ENCODE data around the gene EIF2B5.
"Not testable (repeated sequence)": the region's sequence is repeated elsewhere in the genome, so short reads cannot be mapped to it uniquely, and the experiment has no call there.

EIF2B5 gene

DNA sequence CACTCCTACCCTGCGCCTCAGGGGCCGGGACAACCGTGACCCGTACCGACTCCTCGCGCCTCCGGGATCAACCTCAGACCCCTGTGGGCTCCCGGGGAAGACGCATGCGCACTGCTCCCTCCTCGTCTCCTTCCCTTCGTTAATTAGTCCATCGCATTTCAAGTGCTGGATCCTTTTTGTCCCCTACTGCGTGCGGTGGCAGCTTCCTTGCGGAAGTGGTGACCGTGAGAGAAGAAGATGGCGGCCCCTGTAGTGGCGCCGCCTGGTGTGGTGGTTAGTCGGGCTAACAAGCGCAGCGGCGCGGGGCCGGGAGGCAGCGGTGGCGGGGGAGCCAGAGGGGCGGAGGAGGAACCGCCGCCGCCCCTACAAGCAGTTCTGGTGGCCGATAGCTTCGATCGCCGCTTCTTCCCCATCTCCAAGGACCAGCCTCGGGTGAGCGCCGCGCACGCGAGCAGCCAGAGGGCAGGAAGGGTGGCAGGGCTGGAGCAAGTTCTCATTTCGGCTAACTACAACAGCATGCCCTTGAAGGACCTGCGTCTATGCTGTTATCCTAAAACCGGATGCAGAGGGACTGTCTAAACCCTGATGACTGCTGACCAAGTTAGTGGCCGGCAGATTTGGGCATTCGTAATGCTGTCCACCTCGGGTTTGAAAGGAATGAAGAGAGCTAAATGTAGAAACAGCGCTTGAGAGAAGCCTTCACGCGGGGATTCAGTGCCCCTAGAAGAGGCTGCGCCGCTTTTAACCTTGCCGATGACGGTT, at the start of gene EIF2B5:
Gene EIF2B5, plus strand, starts transcription at position 210 of the 762 bp plus-strand sequence. Its CDS starts 28 bp downstream, at position 238.
- Histone ChIP-seq H3K27ac (ENCODE audit: low read depth, low read length) (peak within 1 kb of the TSS; percentile 79), H3K9me3 (ENCODE audit: control insufficient read depth, insufficient read depth, low read length) (no peaks in the 10 kb centered on the region), H3K4me1 (ENCODE audit: control insufficient read depth, insufficient read depth, low read length) (peaks cover 9% of the 10 kb centered on the region), H3K9ac (ENCODE audit: low read depth, low read length) (peak within 1 kb of the TSS; percentile 87), H3K4me3 (ENCODE audit: low read depth, low read length) (peak within 1 kb of the TSS; percentile 100), H3K27me3 (ENCODE audit: control insufficient read depth, insufficient read depth, low read length) (no peaks in the 10 kb centered on the region), H3K36me3 (ENCODE audit: control insufficient read depth, insufficient read depth, low read length) (peaks cover 20% of the 10 kb centered on the region)

DNA sequence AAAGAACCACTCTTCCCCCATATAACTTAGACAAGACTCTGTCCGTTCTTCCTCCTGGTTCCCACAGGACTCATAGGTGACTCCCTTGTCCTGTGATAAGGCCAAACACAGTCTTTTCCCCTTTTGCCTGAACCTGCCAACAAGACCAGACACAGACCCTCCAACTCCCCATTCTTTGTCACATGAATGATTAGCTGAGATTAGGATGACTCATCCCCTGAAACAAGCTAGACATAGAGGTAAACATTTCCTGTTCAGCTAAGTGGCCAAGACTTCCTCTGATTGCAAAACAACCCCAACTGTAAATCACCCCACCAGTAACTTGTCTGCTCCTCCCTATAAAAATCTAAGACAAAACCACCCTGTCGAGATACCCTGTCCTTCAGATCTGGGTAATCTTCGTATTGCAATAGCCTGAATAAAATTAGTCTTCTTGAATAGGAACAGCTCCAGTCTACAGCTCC, 49.7 kb upstream of the EIF2B5 start:
- Histone ChIP-seq H3K4me3 (ENCODE audit: low read depth, low read length) (no peak overlapping the region), H3K9ac (ENCODE audit: low read depth, low read length) (no peak overlapping the region), H3K36me3 (ENCODE audit: control insufficient read depth, insufficient read depth, low read length) (no peaks in the 10 kb centered on the region), H3K27me3 (ENCODE audit: control insufficient read depth, insufficient read depth, low read length) (no peaks in the 10 kb centered on the region), H3K4me1 (ENCODE audit: control insufficient read depth, insufficient read depth, low read length) (no peaks in the 10 kb centered on the region), H3K27ac (ENCODE audit: low read depth, low read length) (no peak overlapping the region), H3K9me3 (ENCODE audit: control insufficient read depth, insufficient read depth, low read length) (no peaks in the 10 kb centered on the region)

DNA sequence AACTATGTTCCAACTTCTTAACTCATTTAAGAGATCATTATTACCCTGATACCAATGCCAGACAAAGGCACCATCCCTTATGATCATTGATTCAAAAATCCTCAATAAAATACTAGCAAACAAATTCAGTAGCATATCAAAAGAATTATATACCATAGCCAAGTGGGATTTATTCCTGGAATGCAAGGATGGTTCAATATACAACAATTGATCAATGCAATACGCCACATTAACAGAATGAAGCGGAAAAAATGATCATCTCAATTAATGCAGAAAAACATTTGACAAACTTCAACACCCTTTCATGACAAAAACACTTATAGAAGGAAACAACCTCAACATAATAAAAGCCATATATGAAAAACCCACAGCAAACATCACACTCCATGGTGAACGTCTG, 43.0 kb upstream of the EIF2B5 start:
- Histone ChIP-seq H3K4me1 (ENCODE audit: control insufficient read depth, insufficient read depth, low read length) (no peaks in the 10 kb centered on the region), H3K9me3 (ENCODE audit: control insufficient read depth, insufficient read depth, low read length) (no peaks in the 10 kb centered on the region), H3K9ac (ENCODE audit: low read depth, low read length) (no peak overlapping the region), H3K27me3 (ENCODE audit: control insufficient read depth, insufficient read depth, low read length) (no peaks in the 10 kb centered on the region), H3K27ac (ENCODE audit: low read depth, low read length) (no peak overlapping the region), H3K36me3 (ENCODE audit: control insufficient read depth, insufficient read depth, low read length) (no peaks in the 10 kb centered on the region), H3K4me3 (ENCODE audit: low read depth, low read length) (no peak overlapping the region)

- no peak within 1 kb of the TSS for H3K9ac ChIP-seq (ENCODE audit: low read depth, low read length)
- no peaks in the 10 kb centered on the region for H3K36me3 ChIP-seq (ENCODE audit: control insufficient read depth, insufficient read depth, low read length)
- no peak within 1 kb of the TSS for H3K27ac ChIP-seq (ENCODE audit: low read depth, low read length)
- H3K4me1 ChIP-seq (ENCODE audit: control insufficient read depth, insufficient read depth, low read length): no peaks in the 10 kb centered on the region
- H3K27me3 ChIP-seq (ENCODE audit: control insufficient read depth, insufficient read depth, low read length): no peaks in the 10 kb centered on the region
- no peak within 1 kb of the TSS for H3K4me3 ChIP-seq (ENCODE audit: low read depth, low read length)
- no peaks in the 10 kb centered on the region for H3K9me3 ChIP-seq (ENCODE audit: control insufficient read depth, insufficient read depth, low read length)
Measured at GRCh38 chr3:184096811-184097383, 38.3 kb upstream of the EIF2B5 start, which contains the start of gene HTR3E. Gene HTR3E, plus strand, starts transcription at chr3:184097064. Its CDS starts 466 bp downstream, at chr3:184097530.

- Histone ChIP-seq H3K9me3 (ENCODE audit: control insufficient read depth, insufficient read depth, low read length) (no peaks in the 10 kb centered on the region), H3K27me3 (ENCODE audit: control insufficient read depth, insufficient read depth, low read length) (no peaks in the 10 kb centered on the region), H3K4me1 (ENCODE audit: control insufficient read depth, insufficient read depth, low read length) (no peaks in the 10 kb centered on the region), H3K36me3 (ENCODE audit: control insufficient read depth, insufficient read depth, low read length) (no peaks in the 10 kb centered on the region), H3K9ac (ENCODE audit: low read depth, low read length) (no peak overlapping the region), H3K4me3 (ENCODE audit: low read depth, low read length) (no peak overlapping the region), H3K27ac (ENCODE audit: low read depth, low read length) (no peak overlapping the region)
Measured at GRCh38 chr3:184097556-184097955, 37.6 kb upstream of the EIF2B5 start.

DNA sequence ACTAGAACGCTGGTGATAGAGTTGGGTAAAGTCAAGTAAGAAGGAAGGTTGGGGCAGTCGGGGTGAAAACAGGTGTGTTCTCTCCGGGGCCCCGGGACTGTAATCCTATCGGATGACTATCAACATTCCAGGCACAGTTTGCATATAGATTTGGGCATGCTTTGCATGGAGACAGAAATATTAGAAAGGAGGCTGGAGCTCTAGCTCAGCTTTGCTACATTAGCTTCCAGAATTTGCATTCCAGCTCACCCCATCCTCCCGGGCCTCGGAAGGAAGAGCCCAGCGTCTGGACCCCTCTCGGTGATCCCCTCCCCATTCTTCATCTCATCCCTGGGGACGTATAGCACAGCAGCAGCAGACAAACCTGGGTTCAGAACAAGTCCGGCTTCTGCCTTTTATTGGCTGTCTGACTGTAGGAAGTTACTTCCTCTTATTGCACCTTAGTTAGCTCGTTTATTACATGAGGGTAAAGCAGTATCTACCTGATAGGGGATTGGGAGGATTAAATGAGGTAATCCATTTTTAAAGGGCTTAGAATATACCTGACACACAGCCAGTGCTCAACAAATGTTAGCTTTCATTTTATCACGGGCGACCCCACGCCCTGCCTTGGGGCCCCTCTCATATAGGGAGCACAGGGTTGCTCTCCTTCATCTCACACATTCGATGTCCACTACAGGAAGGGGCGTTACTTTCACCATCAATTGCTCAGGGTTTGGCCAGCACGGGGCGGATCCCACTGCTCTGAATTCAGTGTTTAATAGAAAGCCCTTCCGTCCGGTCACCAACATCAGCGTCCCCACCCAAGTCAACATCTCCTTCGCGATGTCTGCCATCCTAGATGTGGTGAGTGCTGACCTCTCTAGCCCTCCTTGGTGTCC, 35.1 kb upstream of the EIF2B5 start:
- H3K4me1 ChIP-seq (ENCODE audit: control insufficient read depth, insufficient read depth, low read length): no peaks in the 10 kb centered on the region
- H3K4me3 ChIP-seq (ENCODE audit: low read depth, low read length): no peak overlapping the region
- no peaks in the 10 kb centered on the region for H3K27me3 ChIP-seq (ENCODE audit: control insufficient read depth, insufficient read depth, low read length)
- H3K9ac ChIP-seq (ENCODE audit: low read depth, low read length): no peak overlapping the region
- H3K27ac ChIP-seq (ENCODE audit: low read depth, low read length): no peak overlapping the region
- no peaks in the 10 kb centered on the region for H3K9me3 ChIP-seq (ENCODE audit: control insufficient read depth, insufficient read depth, low read length)
- no peaks in the 10 kb centered on the region for H3K36me3 ChIP-seq (ENCODE audit: control insufficient read depth, insufficient read depth, low read length)

DNA sequence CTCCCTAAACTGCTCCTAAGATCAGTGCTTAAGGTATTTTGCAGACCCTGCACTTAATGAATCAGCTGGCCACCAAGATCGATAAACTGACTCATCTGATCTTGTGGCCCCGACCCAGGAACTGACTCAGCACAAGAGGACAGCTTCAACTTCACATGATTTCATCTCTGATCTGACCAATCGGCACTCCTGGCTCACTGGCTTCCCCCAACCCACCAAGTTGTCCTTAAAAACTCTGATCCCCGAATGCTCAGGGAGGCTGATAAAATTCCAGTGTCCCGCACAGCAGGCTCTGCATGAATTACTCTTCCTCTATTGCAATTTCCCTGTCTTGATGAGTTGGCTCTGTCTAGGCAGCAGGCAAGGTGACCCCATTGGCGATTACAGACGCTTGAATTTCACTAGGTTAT, 24.8 kb upstream of the EIF2B5 start:
- no peak overlapping the region for H3K4me3 ChIP-seq (ENCODE audit: low read depth, low read length)
- H3K27ac ChIP-seq (ENCODE audit: low read depth, low read length): no peak overlapping the region
- peaks cover 6% of the 10 kb centered on the region; the same call in 1 of the 2 replicates for H3K4me1 ChIP-seq (ENCODE audit: control insufficient read depth, insufficient read depth, low read length)
- H3K36me3 ChIP-seq (ENCODE audit: control insufficient read depth, insufficient read depth, low read length): no peaks in the 10 kb centered on the region
- H3K9me3 ChIP-seq (ENCODE audit: control insufficient read depth, insufficient read depth, low read length): no peaks in the 10 kb centered on the region
- H3K27me3 ChIP-seq (ENCODE audit: control insufficient read depth, insufficient read depth, low read length): no peaks in the 10 kb centered on the region
- no peak overlapping the region for H3K9ac ChIP-seq (ENCODE audit: low read depth, low read length)

- H3K9ac ChIP-seq (ENCODE audit: low read depth, low read length): no peak overlapping the region
- H3K9me3 ChIP-seq (ENCODE audit: control insufficient read depth, insufficient read depth, low read length): no peaks in the 10 kb centered on the region
- H3K36me3 ChIP-seq (ENCODE audit: control insufficient read depth, insufficient read depth, low read length): no peaks in the 10 kb centered on the region
- H3K4me1 ChIP-seq (ENCODE audit: control insufficient read depth, insufficient read depth, low read length): no peaks in the 10 kb centered on the region
- no peak overlapping the region for H3K27ac ChIP-seq (ENCODE audit: low read depth, low read length)
- H3K4me3 ChIP-seq (ENCODE audit: low read depth, low read length): no peak overlapping the region
- H3K27me3 ChIP-seq (ENCODE audit: control insufficient read depth, insufficient read depth, low read length): no peaks in the 10 kb centered on the region
Measured at GRCh38 chr3:184116017-184116416, 19.1 kb upstream of the EIF2B5 start.

DNA sequence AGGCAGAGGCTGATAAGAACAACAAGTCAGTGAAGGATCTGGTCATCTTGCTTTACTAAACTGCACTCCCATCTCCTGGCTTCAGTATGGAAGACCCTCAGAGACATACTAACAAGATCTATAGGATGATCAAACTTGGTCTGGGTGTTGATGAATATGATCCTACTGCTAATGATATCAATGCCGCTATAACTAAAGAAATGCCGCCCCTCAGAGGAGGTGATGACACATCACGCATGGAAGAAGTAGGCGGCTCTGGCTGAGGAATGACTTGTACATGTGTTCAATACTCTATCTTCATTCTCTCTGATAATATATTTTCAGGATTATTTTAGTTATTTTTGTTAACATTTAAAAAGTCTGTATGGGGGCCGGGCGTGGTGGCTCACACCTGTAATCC, 17.5 kb upstream of the EIF2B5 start:
- H3K4me1 ChIP-seq (ENCODE audit: control insufficient read depth, insufficient read depth, low read length): no peaks in the 10 kb centered on the region
- H3K9me3 ChIP-seq (ENCODE audit: control insufficient read depth, insufficient read depth, low read length): no peaks in the 10 kb centered on the region
- H3K27ac ChIP-seq (ENCODE audit: low read depth, low read length): no peak overlapping the region
- H3K9ac ChIP-seq (ENCODE audit: low read depth, low read length): no peak overlapping the region
- H3K36me3 ChIP-seq (ENCODE audit: control insufficient read depth, insufficient read depth, low read length): no peaks in the 10 kb centered on the region
- no peaks in the 10 kb centered on the region for H3K27me3 ChIP-seq (ENCODE audit: control insufficient read depth, insufficient read depth, low read length)
- no peak overlapping the region for H3K4me3 ChIP-seq (ENCODE audit: low read depth, low read length)

DNA sequence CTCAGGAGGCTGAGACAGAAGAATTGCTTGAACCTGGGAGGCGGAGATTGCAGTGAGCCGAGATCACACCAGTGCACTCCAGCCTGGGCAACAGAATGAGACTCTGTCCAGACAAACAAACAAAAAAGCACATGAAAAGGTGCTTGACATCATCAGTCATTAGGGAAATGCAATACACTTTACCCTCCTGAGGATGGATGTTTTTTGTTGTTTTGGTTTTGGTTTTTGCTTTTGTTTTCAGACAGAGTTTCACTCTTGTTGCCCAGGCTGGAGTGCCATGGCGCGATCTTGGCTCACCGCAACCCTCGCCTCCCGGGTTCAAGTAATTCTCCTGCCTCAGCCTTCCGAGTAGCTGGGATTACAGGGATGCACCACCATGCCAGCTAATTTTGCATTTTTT, 14.1 kb upstream of the EIF2B5 start:
- not testable (repeated sequence) for H3K36me3 ChIP-seq (ENCODE audit: control insufficient read depth, insufficient read depth, low read length); H3K9ac ChIP-seq (ENCODE audit: low read depth, low read length); H3K27ac ChIP-seq (ENCODE audit: low read depth, low read length); H3K9me3 ChIP-seq (ENCODE audit: control insufficient read depth, insufficient read depth, low read length); H3K4me3 ChIP-seq (ENCODE audit: low read depth, low read length); H3K27me3 ChIP-seq (ENCODE audit: control insufficient read depth, insufficient read depth, low read length); H3K4me1 ChIP-seq (ENCODE audit: control insufficient read depth, insufficient read depth, low read length)

DNA sequence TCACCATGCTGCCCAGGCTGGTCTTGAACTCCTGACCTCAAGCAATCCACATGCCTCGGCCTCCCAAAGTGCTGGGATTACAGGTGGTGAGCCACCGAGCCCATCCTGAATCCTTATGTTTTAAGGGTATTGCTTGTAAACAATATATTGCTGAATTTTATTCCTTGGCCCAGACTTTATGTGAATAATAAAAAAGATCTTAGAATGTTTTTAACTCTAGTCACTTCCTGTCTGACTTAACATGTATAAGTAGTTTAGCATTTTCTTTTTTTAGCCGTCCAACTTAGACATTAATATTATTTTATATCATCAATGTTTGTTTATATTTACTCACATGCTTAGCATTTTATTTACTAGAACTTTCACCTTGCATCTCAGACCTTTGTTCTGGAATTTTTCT, 9.2 kb upstream of the EIF2B5 start:
- no peak overlapping the region for H3K9ac ChIP-seq (ENCODE audit: low read depth, low read length)
- H3K9me3 ChIP-seq (ENCODE audit: control insufficient read depth, insufficient read depth, low read length): no peaks in the 10 kb centered on the region
- no peak overlapping the region for H3K4me3 ChIP-seq (ENCODE audit: low read depth, low read length)
- H3K27ac ChIP-seq (ENCODE audit: low read depth, low read length): no peak overlapping the region
- no peaks in the 10 kb centered on the region for H3K36me3 ChIP-seq (ENCODE audit: control insufficient read depth, insufficient read depth, low read length)
- no peaks in the 10 kb centered on the region for H3K27me3 ChIP-seq (ENCODE audit: control insufficient read depth, insufficient read depth, low read length)
- H3K4me1 ChIP-seq (ENCODE audit: control insufficient read depth, insufficient read depth, low read length): no peaks in the 10 kb centered on the region
